GM21367 (cell line): ENCODE results near the gene TMOD3.
"Not testable (repeated sequence)": the region's sequence is repeated elsewhere in the genome, so short reads cannot be mapped to it uniquely, and the experiment has no call there.

ENCODE experiments used
- ATAC-seq: cut with Tn5 transposase; IDR thresholded peaks from one replicate; pipeline ENCODE4 v1.9.1; 2021; ENCODE audit not compliant: unreplicated experiment

The TMOD3 gene

DNA sequence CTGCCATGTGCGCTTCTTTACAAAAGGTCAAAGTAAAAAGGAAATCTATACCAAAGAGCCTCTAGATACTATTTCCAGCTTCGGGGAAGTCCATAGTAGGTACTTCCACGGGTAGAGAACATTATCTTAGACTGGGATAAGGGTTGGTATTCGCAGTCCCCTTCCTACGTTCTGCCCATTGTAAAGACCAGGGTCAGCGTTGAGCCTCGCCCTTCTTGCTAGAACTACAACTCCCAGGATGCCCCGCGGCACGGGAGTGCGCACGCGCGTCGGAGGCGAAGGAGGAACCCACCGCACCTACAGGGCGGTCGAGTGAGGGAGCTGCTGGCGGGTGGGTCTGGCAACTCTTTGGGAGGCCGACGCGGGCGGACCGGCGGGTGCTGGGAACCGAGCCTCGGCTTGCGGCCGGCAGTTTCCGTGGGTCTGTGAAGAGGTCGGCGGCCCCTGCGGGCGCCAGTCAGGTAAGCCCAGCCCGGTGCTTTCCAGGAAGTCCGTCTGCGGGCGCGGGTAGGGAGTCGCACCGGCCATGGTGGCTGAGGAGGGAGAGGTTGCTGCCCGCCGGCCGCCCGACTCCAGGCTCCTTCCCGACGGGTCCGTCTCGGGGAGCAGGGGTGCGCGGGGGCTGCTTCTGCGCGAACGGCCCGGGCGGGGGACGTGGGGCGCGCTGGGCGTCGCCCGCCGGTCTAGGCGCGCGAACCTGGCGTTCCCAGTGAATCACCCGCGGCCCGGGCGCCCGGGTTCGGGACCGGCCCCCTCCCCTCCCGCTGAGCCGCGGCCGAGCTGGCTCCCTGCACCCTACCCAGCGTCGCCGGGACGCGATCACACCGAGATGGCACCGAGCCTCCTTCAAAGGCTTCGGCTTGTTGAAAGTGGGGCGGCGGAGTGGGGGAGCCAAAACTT, at the start of gene TMOD3:
Gene TMOD3 (plus strand): TSS at position 278 of the 900 bp plus-strand sequence. CDS start 33,232 bp downstream, outside the sequence.
- peak; percentile 78 for ATAC-seq

DNA sequence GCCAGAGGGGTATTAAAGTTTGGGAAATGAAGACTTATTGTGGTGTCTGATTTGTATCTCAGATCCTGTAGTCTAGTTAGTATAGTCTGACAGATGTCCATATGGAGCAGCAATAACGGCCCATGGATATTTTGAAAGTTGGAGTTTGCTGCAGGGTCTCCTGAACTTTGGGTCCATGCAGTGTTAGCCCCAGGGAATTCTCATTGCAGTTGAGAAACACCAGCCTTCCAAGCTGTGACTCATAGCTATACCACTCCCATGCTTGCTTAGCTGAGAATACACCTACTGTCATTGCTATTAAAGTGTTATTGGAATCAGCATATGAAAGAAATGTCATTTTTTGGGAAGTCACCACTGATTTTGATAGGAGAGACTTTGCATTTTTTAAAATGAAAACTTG, 48.8 kb upstream of the TMOD3 start:
- no peak for ATAC-seq

DNA sequence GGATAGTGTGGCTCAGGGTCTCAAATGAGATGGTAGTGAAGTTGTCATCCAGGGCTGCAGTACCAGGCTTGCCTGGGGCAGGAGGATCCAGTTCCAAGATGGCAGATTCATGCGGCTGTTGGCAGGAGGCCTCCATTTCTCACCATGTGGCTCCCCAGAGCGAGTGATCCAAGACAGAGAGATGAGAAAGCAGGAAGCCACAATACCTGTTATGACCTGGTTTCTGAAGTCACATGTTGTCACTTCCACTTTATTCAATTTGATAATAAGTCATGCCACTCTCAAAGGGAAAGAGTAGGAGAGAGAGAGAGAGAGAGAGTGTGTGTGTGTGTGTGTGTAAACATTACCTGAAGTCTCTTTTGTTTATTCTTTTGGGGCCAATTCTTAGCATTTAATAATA, 47.9 kb upstream of the TMOD3 start:
- ATAC-seq: no peak

- ATAC-seq: no peak
Observed at GRCh38 chr15:51782357-51782896, 47.0 kb upstream of the TMOD3 start.

- no peak for ATAC-seq
Observed at GRCh38 chr15:51783967-51784366, 45.5 kb upstream of the TMOD3 start.

DNA sequence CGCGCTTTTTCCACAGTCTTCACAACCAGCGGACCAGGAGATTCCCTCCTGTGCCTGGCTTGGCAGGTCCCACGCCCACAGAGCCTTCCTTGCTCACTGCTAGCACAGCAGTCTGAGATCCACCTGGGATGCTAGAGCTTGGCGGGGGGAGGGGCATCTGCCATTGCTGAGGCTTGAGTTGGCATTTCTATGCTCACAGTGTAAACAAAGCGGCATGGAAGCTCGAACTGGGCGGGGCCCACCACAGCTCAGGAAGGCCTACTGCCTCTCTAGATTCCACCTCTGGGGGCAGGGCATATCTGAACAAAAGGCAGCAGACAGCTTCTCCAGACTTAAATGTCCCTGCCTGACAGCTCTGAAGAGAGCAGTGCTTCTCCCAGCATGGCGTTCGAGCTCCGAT, 42.3 kb upstream of the TMOD3 start:
- ATAC-seq: not testable (repeated sequence)

DNA sequence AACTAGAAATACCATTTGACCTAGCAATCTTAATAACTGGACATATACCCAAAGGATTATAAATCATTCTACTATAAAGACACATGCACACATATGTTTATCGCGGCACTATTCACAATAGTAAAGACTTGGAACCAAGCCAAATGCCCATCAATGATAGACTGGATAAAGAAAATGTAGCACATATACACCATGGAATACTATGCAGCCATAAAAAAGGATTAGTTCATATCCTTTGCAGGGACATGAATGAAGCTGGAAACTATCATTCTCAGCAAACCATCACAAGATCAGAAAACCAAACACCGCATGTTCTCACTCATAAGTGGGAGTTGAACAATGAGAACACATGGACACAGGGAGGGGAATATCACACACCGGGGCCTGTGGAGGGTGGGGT, 37.0 kb upstream of the TMOD3 start:
- not testable (repeated sequence) for ATAC-seq

- ATAC-seq: no peak
Observed at GRCh38 chr15:51793521-51794305, 35.7 kb upstream of the TMOD3 start.

DNA sequence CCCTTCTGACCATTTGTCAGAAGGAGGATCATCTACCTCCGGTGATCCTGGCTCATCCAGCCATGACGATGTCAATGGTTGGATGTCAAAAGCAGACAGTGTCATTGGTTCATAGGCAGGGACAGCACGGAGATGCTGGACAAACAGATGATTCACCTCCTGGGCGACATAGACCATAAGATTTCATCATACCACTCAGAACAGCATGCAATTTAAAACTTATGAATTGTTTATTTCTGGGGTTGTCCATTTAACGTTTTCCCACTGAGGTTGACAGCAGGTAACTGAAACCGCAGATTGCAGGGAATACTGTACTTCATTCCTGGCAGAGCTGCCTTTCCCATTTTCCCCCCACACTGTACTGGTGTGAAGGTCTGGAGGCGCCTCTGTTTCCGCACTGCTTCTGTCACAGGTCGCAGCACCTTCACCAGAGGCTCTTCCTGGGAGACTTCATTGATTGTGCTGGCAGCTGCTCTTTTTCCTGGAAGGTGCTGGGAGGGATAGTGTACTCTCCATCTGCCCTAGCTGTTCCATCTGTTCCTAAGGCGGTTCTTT, 32.5 kb upstream of the TMOD3 start:
- no peak for ATAC-seq

GRCh38 chr15:51798281-51798680, 31.2 kb upstream of the TMOD3 start:
- ATAC-seq: no peak

GRCh38 chr15:51799282-51800252, 29.9 kb upstream of the TMOD3 start:
- no peak for ATAC-seq

GRCh38 chr15:51801391-51801835, 28.0 kb upstream of the TMOD3 start:
- no peak for ATAC-seq

DNA sequence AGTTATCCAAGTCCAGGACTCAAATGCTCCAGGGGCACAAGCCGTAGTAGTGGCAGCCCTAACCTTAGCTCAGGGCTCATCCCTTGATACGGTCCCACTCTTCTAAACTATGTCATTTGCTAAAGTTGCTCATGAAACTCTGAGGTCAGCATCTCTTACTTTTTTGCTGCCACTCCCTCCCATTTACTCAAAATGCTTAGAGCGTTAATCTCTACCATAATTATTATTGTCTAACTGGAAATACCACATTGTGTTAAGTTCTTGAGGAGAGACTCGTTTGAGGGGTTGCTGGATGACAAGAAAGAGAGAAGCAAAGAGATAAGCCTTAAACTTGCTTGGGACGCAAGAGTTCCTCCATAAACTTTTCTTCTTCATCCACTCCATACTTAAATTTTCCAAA, 26.9 kb upstream of the TMOD3 start:
- ATAC-seq: no peak

DNA sequence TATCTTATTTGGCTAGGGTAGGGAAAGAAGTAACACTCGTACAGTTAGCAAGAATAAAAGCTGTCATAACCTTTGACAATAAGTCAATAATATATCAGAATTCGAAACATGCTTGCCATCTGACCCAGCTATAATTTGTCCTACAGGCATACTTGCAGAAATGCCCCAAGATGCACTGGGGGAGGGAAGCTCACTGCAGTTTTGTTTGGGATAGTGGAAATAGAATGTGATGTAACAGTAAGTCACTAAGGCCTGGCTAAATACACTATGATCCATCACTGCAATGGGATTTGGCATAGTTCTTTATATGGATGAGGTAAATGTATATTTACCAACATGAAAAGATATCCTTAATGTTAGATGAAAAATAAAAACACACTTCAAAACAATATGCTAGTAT, 25.5 kb upstream of the TMOD3 start:
- no peak for ATAC-seq

DNA sequence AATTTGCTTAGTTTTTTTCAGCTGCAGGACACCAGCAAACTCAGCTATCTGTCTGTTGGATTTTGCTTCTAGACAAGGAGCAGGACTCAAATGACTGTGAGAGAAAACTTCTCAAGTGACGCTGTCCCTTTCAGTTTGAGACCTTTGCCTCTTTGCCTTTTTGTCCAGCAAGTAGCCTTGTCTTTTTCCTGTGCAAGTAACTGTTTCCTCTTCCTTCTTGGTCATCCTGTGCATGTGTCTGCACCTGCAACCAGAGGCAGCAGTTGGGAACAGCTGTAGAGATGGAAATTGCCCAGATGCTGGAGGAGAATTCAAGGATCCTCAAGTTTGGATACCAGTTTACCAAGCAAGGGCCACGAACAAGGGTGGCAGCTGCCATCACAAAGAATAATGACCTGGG, 23.3 kb upstream of the TMOD3 start:
- ATAC-seq: no peak

GRCh38 chr15:51809457-51809856, 20.0 kb upstream of the TMOD3 start:
- ATAC-seq: no peak

GRCh38 chr15:51812598-51812997, 16.9 kb upstream of the TMOD3 start:
- no peak for ATAC-seq

DNA sequence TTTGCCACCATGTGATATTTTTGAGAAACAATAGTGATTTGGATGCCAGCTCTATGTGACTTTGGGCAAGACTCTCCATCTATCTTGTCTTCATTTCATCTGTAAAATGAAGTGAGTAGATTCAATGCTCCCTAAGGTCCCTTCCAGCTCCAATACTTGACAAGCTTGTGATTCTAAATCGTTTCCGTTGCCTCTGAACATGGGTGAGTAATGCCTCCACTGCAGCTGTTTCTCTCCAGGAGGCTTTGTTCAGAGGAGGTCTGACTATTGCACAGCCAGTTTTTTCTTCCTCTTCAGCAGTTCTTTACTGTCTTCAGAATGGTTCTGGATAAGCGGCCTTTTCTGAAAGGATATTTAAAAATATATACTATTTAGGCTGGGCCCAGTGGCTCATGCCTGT, 14.8 kb upstream of the TMOD3 start:
- no peak for ATAC-seq

DNA sequence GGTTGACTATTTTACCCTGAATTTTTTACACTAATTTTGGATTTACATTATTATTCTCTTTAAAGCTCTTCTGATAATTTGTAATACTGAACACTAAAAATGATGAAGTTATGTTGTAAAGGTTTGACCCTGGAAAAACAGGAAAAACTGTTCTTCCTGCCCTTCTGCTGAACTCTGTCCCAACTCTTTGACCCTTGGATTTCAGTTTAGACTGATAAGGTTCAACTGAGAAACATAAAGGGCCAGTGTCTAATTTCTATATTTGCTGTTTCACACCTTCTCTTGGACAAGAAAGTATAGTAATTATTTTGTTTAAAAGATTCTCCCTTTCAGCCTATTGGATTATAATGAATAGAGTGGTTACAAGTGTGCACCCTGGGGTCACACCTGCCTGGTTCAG, 12.8 kb upstream of the TMOD3 start:
- ATAC-seq: no peak

DNA sequence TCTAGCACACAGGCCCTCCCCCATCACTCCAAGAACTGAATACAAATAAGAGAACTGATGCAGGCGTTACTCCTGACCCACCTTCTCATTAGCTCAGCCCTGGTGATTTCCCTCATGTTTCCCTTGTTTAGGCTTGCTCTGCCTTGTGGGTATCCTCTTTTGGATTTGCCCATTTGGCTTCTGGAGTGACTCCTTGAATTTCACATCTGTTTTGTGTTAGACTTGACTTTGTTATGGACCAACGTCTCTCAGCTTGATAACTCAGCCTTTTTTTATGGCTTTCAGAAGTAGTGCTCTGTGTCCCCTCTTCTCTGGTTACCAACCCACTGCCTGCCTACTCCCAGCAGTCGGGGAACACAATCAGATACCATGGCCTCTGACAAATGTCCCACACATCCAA, 11.3 kb upstream of the TMOD3 start:
- ATAC-seq: no peak
